Panc1 (cell line): Measurements from ENCODE around the gene SF3A1. TPM values are rescaled to one million over a fixed set of nuclear protein-coding genes. Genes with fewer than 3 reads are reported as not detected.

Experiments used
- ATAC-seq: fragments of 200-7000 bp; cut with Tn5 transposase; 2 replicates; pipeline ENCODE4 v1.9.1; 2020; ENCODE audit warnings: mild to moderate bottlenecking, moderate library complexity
- BruUV-seq: library from RNA; stranded (reverse); fragments of 400-500 nt; replicated peaks from 2 replicates; lab custom pipeline; 2021; lab: Mats Ljungman, UMichigan
- CTCF ChIA-PET: fragments of 300-600 bp; sonication (Branson Sonifier 250); formaldehyde crosslinking; loops from one replicate; lab custom pipeline; 2022; ENCODE audit warnings: antibody characterized with exemption; lab: Charles Lee
- POLR2A ChIA-PET: fragments of 300-600 bp; sonication (Branson Sonifier 250); formaldehyde crosslinking; loops from one replicate; lab custom pipeline; 2022; ENCODE audit warnings: antibody characterized with exemption; lab: Charles Lee
- DNase-seq: peaks from one replicate; pipeline ENCODE4 v3.0.0-alpha.2; 2010; ENCODE audit warnings: low read depth, low spot score
- H3K27ac ChIP-seq: 2 replicates; pipeline ENCODE4 v1.5.1; 2011; ENCODE audit warnings: mild to moderate bottlenecking, low read length, inconsistent platforms
- H3K27me3 ChIP-seq: fragments of 200-500 bp; sonication (Bioruptor generic); 2 replicates; pipeline ENCODE4 v1.6.0; 2014; ENCODE audit warnings: low read length, inconsistent platforms; ENCODE audit not compliant: control insufficient read depth, insufficient read depth
- H3K36me3 ChIP-seq: fragments of 200-500 bp; sonication (Bioruptor generic); 2 replicates; pipeline ENCODE4 v1.5.1; 2014; ENCODE audit warnings: inconsistent platforms, mild to moderate bottlenecking, low read length, moderate library complexity; ENCODE audit not compliant: control insufficient read depth, insufficient read depth
- H3K4me1 ChIP-seq: 2 replicates; pipeline ENCODE4 v1.5.1; 2011; ENCODE audit warnings: inconsistent platforms, mild to moderate bottlenecking, low read length, moderate library complexity; ENCODE audit not compliant: control insufficient read depth, insufficient read depth
- H3K4me3 ChIP-seq, 2 experiments: 2 replicates each; pipeline ENCODE4 v1.5.1; 2011 to 2012; ENCODE audit warnings: low read depth in 2 of 2, low read length in 2 of 2, mild to moderate bottlenecking in 2 of 2, inconsistent platforms in 1 of 2, moderate library complexity in 1 of 2
- H3K9me3 ChIP-seq: fragments of 200-500 bp; sonication (Bioruptor generic); 2 replicates; pipeline ENCODE4 v1.5.1; 2014; ENCODE audit warnings: low read depth, mild to moderate bottlenecking, inconsistent platforms, low read length, moderate library complexity; ENCODE audit not compliant: control insufficient read depth, insufficient read depth
- CTCF ChIP-seq: fragments of 450-650 bp; IDR thresholded peaks from 2 replicates; pipeline ENCODE4 v1.5.1; 2017; ENCODE audit warnings: mild to moderate bottlenecking
- POLR2AphosphoS5 ChIP-seq: IDR thresholded peaks from 2 replicates; pipeline ENCODE4 v1.6.1; 2012; ENCODE audit warnings: mild to moderate bottlenecking, low read depth, low read length, moderate library complexity
- REST ChIP-seq, 2 experiments: IDR thresholded peaks; 2 replicates each; pipeline ENCODE4 v1.6.1; 2011 to 2012; ENCODE audit warnings: low read depth in 2 of 2, control low read depth in 1 of 2, low read length in 1 of 2, mild to moderate bottlenecking in 1 of 2, moderate library complexity in 1 of 2; ENCODE audit not compliant: insufficient read depth in 1 of 2
- SIN3A ChIP-seq: IDR thresholded peaks from 2 replicates; pipeline ENCODE4 v1.6.1; 2012; ENCODE audit warnings: low read depth, mild to moderate bottlenecking, low read length, moderate library complexity, borderline replicate concordance; ENCODE audit not compliant: insufficient read depth
- TCF7L2 ChIP-seq: IDR thresholded peaks from 2 replicates; pipeline ENCODE4 v1.6.1; 2011; ENCODE audit warnings: mild to moderate bottlenecking, low read depth, low read length, inconsistent platforms
- in situ Hi-C: cut with HindIII; loops from 2 replicates; pipeline ENCODE4 v1.10.0; 2016; ENCODE audit warnings: low sequenced_read_pairs, low pct_unique_long_range_greater_than_20kb
- intact Hi-C: fragments of 100-400 bp; cut with micrococcal nuclease; formaldehyde crosslinking; loops from one replicate; pipeline ENCODE4 v1.10.0; 2022; ENCODE audit not compliant: unreplicated experiment
- total RNA-seq: library from RNA; stranded (reverse); gene quantifications from one replicate; pipeline ENCODE4 v1.2.1, GENCODE V29; 2021; ENCODE audit not compliant: unreplicated experiment

Gene SF3A1
- total RNA-seq, 1 experiment from 2014 or later: 176 TPM

GRCh38 chr22:30348809-30349208 lies 7.9 kb downstream of the SF3A1 start:
- H3K27me3 ChIP-seq: no peaks in the 10 kb centered on the region
- DNase-seq (no peak), ATAC-seq (no peak)
- no peak overlapping the region for H3K4me3 ChIP-seq
- TF ChIP-seq SIN3A: no peak
- no peak for TF ChIP-seq REST (IDR thresholded peaks at IDR 0.05; ENCODE audit: insufficient read depth in 1 of 2, low read depth in 2 of 2, low read length in 1 of 2)
- TF ChIP-seq POLR2AphosphoS5: no peak
- TF ChIP-seq TCF7L2: no peak
- no peak for TF ChIP-seq CTCF
- BruUV-seq: no TSS peak
- ChIA-PET CTCF (no interaction called here), POLR2A (interaction anchor here (0.6 kb wide), 2 partner anchors 40 to 102 kb away, joined by 3 read pairs; partner anchors contain the start of gene LIF)
- H3K9me3 ChIP-seq: no peaks in the 10 kb centered on the region
- H3K4me1 ChIP-seq: no peaks in the 10 kb centered on the region
- intact Hi-C loops (no loop called here), in situ Hi-C loops (no loop called here)
- peaks cover 25% of the 10 kb centered on the region for H3K36me3 ChIP-seq
- H3K27ac ChIP-seq: no peak overlapping the region

- DNase-seq (no peak), ATAC-seq (no peak)
- no peak overlapping the region for H3K4me3 ChIP-seq
- TF ChIP-seq CTCF: no peak
- no peak for TF ChIP-seq SIN3A
- no peak for TF ChIP-seq POLR2AphosphoS5
- TF ChIP-seq REST (IDR thresholded peaks at IDR 0.05; ENCODE audit: insufficient read depth in 1 of 2, low read depth in 2 of 2, low read length in 1 of 2): no peak
- TF ChIP-seq TCF7L2: no peak
- ChIA-PET POLR2A (interaction anchor here (0.6 kb wide), 1 partner anchor 102 kb away, joined by 3 read pairs; the partner anchor contains the start of gene LIF), CTCF (interaction anchor here (0.5 kb wide), 1 partner anchor 134 kb away, joined by 4 read pairs; no protein-coding TSS in a partner anchor)
- H3K27me3 ChIP-seq: no peaks in the 10 kb centered on the region
- in situ Hi-C loops (no loop called here), intact Hi-C loops (no loop called here)
- peaks cover 29% of the 10 kb centered on the region for H3K36me3 ChIP-seq
- BruUV-seq: no TSS peak
- H3K4me1 ChIP-seq: no peaks in the 10 kb centered on the region
- H3K9me3 ChIP-seq: no peaks in the 10 kb centered on the region
- no peak overlapping the region for H3K27ac ChIP-seq
These were observed 8.3 kb downstream of the SF3A1 start for GRCh38 chr22:30348404-30348803.
